ENCODE data around the gene GGT5. TPM values are rescaled to one million over a fixed set of nuclear protein-coding genes. Genes with fewer than 3 reads are reported as not detected.

Gene GGT5
- total and polyA plus RNA-seq, 2 experiments from 2014 or later, result 9.8 to 47.4 TPM

GRCh38 chr22:24178502-24179440, 66.1 kb downstream of the GGT5 start:
- H3K4me1 ChIP-seq (ENCODE audit: insufficient read depth), result peaks cover 4% of the 10 kb centered on the region
- H3K79me2 ChIP-seq, result no peaks in the 10 kb centered on the region
- no peak overlapping the region for H3K4me2 ChIP-seq
- no peaks in the 10 kb centered on the region for H3K36me3 ChIP-seq (replicated peaks; ENCODE audit: insufficient read depth, low read depth)
- no peak for DNase-seq (ENCODE audit: low spot score)
- H3K27ac ChIP-seq, result no peak overlapping the region
- H2AFZ ChIP-seq, result no peak overlapping the region
- no peak overlapping the region for H3K4me3 ChIP-seq
- no peaks in the 10 kb centered on the region for H3K9me2 ChIP-seq (replicated peaks; ENCODE audit: insufficient read depth)
- H4K20me1 ChIP-seq (ENCODE audit: insufficient read depth, poor library complexity, severe bottlenecking), result no peaks in the 10 kb centered on the region
- H3K9me3 ChIP-seq (ENCODE audit: low read depth), result no peaks in the 10 kb centered on the region
- 88% methylated on average over 20 of the region's 21 CpGs for WGBS (ENCODE audit: low lambda C conversion rate, missing lambda C conversion rate)
- TF ChIP-seq EZH2 (IDR thresholded peaks at IDR 0.05; ENCODE audit: borderline replicate concordance), result no peak
- TF ChIP-seq CTCF (IDR thresholded peaks at IDR 0.05; ENCODE audit: poor library complexity), result peak; percentile 23
- no peak for TF ChIP-seq EZH2phosphoT487 (IDR thresholded peaks at IDR 0.05; ENCODE audit: low read depth, severe bottlenecking, unreplicated experiment)
- no peaks in the 10 kb centered on the region for H3K27me3 ChIP-seq

DNA sequence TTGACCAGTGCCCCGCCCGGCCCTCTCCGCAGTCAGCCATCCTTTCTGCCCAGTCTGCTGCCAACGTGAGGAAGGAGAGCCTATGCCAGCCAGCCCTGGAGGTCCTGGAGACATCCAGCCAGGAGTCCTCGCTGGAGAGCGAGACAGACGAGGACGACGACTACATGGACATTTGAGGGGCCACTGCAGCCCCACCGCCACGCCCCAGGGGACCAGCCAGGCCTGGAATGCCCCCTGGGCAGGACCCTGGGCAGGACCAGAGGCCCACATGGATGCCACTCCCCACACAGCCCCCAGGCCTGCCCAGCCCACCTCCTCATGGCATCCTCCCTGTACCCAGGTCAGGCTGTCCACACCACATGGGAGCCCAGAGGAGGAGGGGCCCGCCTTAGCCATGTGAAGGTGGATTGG, 66.9 kb downstream of the GGT5 start:
- Histone ChIP-seq H3K79me2 (no peaks in the 10 kb centered on the region), H4K20me1 (ENCODE audit: insufficient read depth, poor library complexity, severe bottlenecking) (no peaks in the 10 kb centered on the region), H3K9me3 (ENCODE audit: low read depth) (no peaks in the 10 kb centered on the region), H3K36me3 (replicated peaks; ENCODE audit: insufficient read depth, low read depth) (no peaks in the 10 kb centered on the region), H3K9me2 (replicated peaks; ENCODE audit: insufficient read depth) (no peaks in the 10 kb centered on the region), H3K27ac (no peak overlapping the region), H3K4me2 (no peak overlapping the region), H3K4me1 (ENCODE audit: insufficient read depth) (peaks cover 4% of the 10 kb centered on the region), H3K4me3 (no peak overlapping the region), H3K27me3 (no peaks in the 10 kb centered on the region), H2AFZ (no peak overlapping the region)
- WGBS (ENCODE audit: low lambda C conversion rate, missing lambda C conversion rate), result 100% methylated on average over 7 of the region's 12 CpGs
- no peak for TF ChIP-seq CTCF (IDR thresholded peaks at IDR 0.05; ENCODE audit: poor library complexity)
- TF ChIP-seq EZH2 (IDR thresholded peaks at IDR 0.05; ENCODE audit: borderline replicate concordance), result no peak
- TF ChIP-seq EZH2phosphoT487 (IDR thresholded peaks at IDR 0.05; ENCODE audit: low read depth, severe bottlenecking, unreplicated experiment), result no peak
- no peak for DNase-seq (ENCODE audit: low spot score)

DNA sequence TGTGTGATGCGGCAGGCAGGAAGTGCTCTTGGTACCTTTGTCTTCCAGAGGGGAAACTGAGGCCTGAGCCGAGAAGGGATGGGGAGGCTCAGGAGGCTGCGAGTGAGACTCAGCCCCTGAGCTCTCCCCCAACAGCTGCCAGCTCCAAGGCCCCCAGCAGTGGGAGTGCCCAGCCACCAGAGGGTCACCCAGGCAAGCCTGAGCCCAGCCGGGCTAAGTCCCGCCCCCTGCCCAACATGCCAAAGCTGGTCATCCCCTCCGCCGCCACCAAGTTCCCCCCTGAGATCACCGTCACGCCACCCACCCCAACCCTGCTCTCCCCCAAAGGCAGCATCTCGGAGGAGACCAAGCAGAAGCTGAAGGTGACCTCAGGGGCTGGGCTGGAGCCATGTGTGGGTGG, 67.4 kb downstream of the GGT5 start:
- TF ChIP-seq EZH2phosphoT487 (IDR thresholded peaks at IDR 0.05; ENCODE audit: low read depth, severe bottlenecking, unreplicated experiment), result no peak
- no peak for TF ChIP-seq EZH2 (IDR thresholded peaks at IDR 0.05; ENCODE audit: borderline replicate concordance)
- no peak for TF ChIP-seq CTCF (IDR thresholded peaks at IDR 0.05; ENCODE audit: poor library complexity)
- no peaks in the 10 kb centered on the region for H3K79me2 ChIP-seq
- H3K36me3 ChIP-seq (replicated peaks; ENCODE audit: insufficient read depth, low read depth), result no peaks in the 10 kb centered on the region
- H3K27ac ChIP-seq, result no peak overlapping the region
- DNase-seq (ENCODE audit: low spot score), result no peak
- H3K27me3 ChIP-seq, result no peaks in the 10 kb centered on the region
- no peaks in the 10 kb centered on the region for H3K9me2 ChIP-seq (replicated peaks; ENCODE audit: insufficient read depth)
- 99% methylated on average over 8 of the region's 10 CpGs for WGBS (ENCODE audit: low lambda C conversion rate, missing lambda C conversion rate)
- H3K4me3 ChIP-seq, result no peak overlapping the region
- H3K4me1 ChIP-seq (ENCODE audit: insufficient read depth), result peaks cover 4% of the 10 kb centered on the region
- no peaks in the 10 kb centered on the region for H3K9me3 ChIP-seq (ENCODE audit: low read depth)
- H2AFZ ChIP-seq, result no peak overlapping the region
- H3K4me2 ChIP-seq, result no peak overlapping the region
- no peaks in the 10 kb centered on the region for H4K20me1 ChIP-seq (ENCODE audit: insufficient read depth, poor library complexity, severe bottlenecking)

All from hepatocyte (in vitro differentiated cells).